Activated CD4-positive, alpha-beta T cell treated with anti-CD3 and anti-CD28 coated beads for 48 hours (primary cell): ENCODE results near the gene FAM72C.
"Not testable (repeated sequence)": the region's sequence is repeated elsewhere in the genome, so short reads cannot be mapped to it uniquely, and the experiment has no call there.

Experiments used
- DNase-seq: peaks from one replicate; pipeline ENCODE4 v3.0.0-alpha.2; 2020

Gene FAM72C

DNA sequence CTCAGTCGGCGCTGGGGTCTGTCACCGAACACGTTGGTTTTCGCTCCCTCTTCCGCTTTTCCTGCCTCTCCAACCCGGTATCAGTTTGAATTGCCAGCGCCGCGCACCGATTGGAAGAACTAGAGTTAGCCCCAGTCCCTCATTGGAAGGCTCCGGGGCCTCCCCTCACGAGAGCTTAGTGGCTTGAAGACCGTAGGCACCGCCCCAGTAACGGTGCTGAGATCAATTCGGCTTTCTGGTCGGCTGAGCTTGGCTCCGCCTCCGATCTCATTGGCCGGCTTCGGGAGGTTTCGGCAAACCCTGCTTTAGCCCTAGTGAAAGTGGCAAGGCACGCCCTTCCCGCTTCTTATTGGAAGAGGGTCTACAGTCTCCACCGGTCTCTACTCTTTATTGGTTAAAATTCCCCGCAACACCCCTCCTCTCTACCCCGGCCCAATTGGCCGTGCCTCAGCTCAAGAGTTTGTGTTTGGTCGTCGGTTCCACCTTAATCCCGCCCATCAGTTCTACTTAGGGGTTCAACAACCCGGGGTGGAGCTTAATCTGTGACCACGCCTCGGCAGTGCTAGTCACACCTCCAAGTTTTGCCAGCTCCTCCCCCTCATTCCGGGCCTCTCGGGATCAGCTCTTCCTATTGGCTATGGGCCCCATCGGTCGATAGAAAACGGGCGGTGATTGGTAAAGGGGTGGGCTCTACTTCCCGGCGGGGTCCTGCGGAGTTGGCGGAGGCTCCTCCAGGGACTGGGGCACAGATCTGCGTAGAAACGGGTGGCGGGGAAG, at the start of gene FAM72C:
Gene FAM72C (minus strand): TSS at position 63 of the 777 bp plus-strand sequence. CDS start 845 bp downstream, outside the sequence.
- not testable (repeated sequence) for DNase-seq

DNA sequence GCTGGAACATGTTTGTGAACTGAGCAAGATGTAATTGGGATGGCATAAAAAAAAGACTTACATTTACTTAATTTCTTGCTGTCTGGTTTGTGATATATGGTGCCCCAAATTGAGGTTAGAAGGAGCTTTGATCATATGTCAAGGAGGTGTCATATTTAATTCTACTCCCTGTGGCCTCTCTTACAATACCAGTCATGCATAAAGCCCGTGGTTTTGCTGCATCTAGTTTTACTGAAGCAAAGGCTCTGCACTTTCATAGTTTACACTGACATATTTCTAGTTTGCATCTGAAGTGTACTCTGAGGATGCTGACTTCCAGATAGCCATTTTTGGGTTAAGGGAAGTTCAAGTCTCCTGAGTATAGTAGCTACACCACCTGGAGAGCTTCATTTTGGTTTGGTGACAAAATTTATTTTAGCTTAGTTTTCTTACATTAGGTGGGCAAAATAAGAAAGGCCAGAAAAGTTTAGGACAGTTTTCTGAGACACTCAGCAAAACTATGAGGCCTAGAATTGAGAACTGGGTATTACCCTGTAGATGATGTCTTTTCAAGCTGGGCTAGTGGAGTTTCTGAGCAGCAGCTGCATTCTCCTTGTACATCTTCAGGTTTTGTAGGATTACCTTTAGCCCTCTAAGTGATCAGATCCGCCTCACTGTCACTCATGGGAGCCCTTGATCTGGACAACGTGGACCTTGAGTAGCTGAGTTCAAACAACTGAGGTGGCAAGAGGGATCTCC, 48.4 kb upstream of the FAM72C start:
- DNase-seq = not testable (repeated sequence)

DNA sequence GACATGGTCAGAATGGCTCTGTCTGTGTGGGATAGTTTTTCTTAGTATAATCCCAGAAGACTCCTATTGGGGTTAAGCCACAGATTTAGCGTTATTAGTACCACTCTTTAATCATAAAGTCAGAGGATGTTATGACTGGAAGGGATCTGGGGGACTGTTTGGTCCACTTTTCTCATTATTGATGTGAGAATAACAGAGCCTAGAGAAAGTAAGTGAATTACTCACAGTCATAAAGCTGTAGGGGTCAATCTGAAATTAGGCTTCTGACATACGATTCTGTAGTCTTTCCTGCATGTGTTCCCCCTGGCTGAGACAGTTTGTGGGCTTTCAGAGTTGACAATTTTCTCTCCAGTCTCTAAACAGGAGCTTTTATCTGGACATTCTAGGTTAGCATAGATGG, 47.3 kb upstream of the FAM72C start:
- not testable (repeated sequence) for DNase-seq

DNA sequence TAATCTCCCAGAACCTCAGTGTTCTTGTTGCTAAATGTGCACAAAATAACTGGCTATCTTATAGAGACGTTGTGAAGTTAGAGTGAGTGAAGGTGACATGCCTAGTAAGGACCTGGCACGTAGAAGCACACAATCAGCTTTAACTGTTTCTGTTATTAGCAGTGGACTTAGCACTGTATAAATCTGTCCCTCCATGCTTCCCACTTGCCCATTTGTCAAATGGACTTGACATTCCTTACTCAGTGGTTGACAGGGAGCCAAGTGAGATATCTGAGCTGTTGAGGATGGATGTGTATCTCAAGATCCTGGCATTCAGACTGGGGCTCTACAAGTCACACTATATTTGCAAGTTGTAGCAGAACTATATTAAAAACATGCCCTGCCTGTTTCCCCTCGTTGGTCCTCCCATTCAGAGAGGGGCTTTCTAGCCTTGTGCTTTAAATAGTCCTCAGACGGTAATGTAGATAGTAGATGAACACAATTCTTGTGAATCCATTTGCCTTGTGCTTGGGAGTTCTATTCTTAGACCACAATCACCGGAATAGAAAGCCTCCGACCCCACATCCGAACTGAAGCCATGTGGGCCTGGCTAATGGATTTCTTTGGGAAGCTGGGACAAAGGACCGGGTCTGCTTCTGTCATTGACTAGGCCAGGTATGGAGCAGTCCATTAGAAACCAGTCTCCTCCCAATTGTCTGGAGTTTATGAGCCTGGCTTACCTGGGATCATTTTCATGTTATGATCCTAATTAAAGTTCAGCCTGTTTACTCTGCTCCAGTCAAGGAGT, 43.6 kb upstream of the FAM72C start:
- DNase-seq = not testable (repeated sequence)

DNA sequence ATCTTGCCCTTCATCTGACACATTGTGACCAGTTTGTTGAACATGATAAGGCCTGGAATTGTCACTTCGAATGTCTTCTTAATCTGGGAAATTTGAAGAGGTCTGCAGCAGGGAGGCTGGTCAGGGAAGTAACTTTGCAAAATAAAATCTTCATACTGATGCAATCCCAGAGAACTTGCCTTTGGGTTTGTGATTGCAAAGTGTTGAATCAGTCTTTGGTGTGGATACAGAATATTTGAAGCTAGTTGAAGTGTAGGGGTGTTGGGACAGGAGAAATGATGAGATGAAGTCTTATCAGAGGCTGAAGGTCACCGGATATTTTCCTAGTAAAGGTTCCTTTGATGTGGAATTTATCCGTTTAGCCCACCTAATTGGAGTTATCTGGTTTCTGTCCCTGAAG, 42.7 kb upstream of the FAM72C start:
- not testable (repeated sequence) for DNase-seq

DNA sequence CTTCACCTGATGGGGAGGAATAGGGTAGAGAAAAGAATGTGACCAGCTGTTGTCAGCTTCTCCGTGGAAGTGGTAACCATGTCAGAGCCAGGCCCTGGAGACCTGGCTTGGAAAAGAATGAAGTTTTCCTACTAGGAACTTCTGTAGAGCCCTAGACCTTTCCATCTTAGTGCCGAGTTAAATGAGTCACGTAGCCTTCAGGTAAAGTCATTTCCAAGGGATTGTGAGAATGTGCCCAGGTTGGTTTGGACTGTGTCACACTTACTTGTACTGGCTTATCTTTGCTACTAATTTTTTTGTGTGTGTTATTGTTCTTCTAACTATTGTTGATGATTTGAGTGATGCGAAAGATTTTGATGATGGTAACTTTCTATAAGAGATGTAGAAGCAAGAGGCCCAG, 42.3 kb upstream of the FAM72C start:
- not testable (repeated sequence) for DNase-seq

DNA sequence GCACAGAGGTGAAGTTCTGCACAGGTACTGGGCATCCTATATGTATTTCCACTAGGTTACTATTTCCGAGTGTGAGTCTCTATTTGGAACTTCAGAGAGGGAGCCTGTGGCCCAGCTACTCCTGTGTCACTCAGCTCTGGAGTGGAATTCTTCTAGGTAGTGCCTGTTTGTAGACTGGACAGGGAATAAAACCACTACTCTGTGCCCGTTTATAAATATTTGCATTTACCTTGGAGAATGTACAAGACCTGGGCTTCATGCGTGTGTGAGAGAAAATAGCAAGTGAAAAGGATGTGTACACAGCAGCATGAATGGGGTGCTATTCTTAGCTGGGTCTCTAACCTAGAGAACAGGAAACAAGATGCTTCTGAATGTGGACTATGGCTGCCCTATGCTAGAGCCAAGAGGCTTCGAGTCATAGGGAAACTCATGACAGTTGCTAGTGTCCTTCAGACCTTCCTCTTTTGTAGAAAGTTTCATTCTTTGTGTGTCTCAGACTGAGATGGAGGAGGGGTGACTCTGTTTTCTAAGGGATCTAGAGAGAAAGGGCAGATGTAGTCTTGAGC, 40.5 kb upstream of the FAM72C start:
- not testable (repeated sequence) for DNase-seq

DNA sequence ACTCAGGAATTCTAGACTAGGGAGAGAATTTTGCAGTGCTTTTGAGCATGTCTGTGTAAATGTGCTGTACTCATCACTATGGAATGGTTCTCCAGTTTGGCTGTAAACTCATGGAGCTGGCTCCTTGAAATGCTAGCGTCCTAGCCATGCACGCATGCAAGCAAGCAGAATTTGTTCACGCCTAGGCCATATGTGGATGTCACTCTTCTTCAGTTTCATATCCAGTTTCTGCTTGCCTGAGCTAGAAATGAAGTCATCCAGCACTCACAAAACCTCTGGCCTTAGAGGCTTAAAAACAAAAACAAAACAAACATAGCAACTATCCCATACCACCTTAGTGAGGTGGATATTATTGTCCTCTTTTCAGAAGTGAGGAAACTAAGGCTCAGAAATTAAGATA, 37.6 kb upstream of the FAM72C start:
- DNase-seq = not testable (repeated sequence)

DNA sequence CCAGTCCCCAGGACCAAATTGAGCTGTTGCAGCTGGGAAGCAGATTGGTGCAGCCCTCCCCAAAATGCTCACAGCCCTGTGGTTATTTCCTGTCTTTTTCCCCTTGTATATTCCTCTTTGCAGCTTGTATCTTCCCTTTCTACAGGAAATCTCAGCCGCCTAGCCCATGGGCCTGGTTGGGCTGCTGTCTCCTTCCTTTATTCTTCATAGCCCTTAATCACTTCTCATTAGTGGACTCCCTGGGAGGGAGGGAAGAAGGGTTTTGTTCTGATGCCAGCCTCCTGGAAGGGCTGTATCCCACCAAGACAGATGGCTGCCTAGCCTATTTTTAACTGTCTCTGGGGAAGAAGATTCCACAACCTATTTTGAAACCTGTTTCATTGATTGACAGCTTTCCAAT, 32.5 kb upstream of the FAM72C start:
- not testable (repeated sequence) for DNase-seq

DNA sequence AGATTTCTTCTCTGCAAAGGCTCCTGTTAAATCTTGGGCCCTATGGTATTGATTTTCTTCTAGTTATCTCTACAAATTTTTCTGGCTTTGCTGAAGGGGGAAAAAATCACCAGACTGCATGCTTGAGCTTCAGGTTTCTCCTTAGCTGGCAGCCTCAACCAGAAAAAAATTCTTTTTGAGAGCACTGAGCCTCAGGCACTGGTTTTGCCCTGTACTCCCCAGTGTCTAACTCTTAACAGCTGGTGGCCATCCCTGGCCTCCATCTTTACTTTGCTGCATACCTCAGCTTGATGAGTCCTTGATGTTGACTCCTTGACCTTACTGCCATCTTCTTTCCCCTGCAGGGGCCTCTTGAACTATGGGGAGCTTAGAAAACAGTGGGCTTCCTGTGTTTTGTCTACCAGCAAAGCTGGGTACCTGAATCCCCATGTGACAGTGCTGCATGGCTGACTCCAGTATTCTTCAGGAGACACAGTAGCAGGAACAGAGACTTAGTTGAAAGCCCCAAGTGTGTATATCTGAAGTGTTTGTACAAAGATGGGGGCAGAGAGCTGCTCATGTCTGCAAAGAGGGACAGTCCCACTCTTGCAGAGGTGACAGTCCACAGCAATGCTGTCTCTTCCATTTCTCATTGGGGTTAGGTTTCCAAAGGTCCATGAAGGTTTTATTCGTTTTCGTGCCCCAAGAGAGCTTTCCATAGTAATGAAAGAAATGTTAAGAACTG, 31.7 kb upstream of the FAM72C start:
- DNase-seq = not testable (repeated sequence)

DNA sequence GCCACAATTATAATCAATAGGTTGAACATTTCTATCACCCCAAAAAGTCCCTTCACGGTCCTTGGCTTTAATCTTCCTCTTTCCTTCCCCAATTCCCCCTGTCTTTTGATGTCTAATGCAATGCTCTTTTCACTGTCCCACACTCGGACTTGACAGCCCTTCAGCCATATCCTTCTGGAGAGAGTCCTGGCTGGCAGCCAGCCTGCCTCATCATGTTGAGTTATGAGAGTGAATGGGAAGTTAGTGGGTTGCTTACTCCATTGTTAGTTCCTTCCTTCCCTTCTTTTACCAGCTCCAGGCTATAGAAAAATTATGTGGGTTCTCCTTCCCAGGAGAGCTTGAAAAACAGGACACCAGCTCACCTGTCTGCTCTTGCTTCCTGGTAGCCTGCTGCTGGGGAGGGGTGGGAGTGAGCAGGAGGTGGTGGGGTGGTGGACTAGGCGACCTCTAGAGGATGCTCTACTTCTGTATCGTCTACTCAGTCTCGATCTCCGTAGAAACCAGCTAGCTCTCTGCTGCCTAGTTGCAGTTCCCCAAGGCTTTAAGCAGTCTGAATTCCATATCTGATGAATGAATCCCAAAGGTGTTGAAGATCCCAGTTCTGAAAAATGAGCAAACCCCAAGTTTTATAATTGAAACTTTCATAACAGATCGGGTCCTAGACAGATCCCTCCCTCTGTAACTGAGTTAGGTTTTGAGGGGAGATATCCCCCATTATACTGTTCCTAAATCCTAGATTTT, 30.5 kb upstream of the FAM72C start:
- not testable (repeated sequence) for DNase-seq

DNA sequence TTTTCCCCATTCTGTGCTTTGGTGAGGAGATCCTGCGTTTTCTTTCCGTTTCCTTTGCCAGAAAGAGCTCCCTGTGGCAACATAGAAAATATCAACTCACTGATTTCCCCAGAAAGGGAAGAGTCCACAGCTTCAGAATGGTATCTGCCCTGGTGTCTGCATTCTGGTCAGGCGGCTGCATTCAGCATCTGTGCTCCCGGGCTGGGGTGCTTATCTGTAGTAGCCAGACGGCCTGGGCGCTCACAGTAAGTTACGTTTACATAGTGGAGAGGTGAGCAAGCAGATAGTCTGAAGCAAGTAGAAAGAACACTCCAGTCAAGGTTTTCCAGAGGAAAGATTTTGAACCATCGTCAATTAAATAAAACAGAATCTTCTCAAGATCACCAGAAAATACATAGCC, 29.3 kb upstream of the FAM72C start:
- not testable (repeated sequence) for DNase-seq

DNA sequence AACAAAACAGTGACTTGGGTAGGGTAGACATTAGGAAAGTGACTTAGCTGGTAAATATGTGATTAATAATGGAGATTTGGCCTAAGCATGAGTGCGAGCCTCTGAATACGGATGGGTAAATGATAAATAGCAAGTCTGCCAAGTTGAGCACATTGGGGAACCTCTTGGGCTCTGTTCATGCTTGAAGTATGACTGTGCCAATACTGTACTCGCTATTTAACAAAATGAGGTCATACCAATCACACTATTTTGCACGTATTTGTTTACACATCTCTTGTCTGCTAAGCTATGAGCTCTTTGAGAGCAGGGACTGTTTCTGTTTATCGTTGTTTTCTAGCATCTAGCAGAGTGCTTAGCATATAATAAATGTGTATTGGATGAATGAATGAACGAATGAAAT, 24.2 kb upstream of the FAM72C start:
- not testable (repeated sequence) for DNase-seq

DNA sequence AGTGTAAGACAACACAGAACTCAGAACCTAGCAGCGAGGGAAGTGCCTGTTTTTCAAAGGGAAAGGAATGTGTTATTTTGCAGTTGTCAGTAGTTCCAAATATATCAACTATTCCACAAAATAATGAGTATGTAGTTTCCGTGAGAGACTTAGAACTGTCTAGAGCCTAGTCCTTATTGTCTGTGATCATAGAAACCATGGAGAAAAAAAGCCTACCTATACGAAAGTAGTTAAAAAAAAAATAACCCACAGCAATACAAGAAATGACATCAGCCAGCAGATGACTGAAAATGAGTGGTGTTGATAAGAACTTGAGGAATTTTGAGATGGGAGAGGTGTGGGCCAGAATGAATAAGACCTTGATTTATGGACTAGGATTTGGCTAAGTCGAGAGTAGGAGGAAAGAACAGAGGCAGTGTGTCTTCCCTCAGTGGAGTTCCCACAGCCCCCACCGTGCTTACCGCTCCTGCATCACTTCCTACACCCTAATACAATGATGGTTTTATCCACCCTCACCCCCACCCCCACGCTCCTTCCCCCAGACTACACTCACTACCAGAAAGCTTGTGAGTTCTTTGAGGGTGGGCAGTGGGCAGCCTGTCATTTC, 21.6 kb upstream of the FAM72C start:
- DNase-seq = not testable (repeated sequence)

DNA sequence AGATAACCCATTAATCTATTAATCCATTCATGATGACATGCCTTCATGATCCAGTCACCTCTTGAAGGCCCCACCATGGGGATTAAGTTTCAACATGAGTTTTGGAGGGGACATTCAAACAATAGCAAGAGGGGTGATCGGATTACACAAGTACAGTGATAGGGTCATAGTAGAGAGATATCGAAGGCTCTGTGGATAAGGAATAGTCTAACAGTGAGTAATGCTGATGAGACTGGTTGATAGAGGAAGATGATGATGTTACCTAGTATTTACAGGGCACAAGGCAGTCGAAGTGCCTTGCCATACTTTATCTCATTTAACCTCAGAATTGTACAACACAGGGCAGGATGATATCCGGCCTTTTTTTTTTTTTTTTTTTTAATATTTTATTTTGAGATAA, 18.9 kb upstream of the FAM72C start:
- DNase-seq = not testable (repeated sequence)

DNA sequence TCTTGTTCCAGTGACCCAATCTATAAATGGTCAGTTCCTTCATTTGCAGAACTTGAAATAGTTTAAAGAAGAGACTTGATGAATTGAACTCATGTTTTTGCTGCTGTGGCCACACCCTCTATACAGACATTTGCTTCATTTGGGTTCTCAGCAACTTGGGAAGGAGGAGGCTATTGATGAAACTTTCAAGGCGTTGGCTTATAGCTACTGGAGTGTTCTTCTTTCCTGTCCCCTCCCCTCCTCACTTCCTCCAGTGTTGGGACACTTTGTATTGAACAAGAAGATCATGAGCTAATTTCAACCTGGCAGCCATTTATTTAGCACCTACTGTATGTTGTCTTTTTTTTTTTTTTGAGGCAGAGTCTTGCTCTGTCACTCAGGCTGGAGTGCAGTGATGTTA, 17.9 kb upstream of the FAM72C start:
- DNase-seq = not testable (repeated sequence)

DNA sequence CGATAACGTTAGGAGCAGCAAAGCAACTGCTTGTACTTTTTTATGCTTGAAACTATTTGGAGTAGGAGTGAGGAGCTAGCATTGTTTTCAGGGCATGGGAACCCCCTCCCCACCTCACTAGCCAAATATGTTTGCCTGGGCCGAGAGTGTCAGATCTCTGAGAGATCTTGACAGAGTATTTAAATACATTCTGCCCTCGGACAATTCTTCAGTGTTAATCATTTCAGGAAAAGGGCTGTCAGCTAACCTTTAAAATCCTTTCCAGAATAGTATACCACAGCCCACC, 17.6 kb upstream of the FAM72C start:
- not testable (repeated sequence) for DNase-seq

DNA sequence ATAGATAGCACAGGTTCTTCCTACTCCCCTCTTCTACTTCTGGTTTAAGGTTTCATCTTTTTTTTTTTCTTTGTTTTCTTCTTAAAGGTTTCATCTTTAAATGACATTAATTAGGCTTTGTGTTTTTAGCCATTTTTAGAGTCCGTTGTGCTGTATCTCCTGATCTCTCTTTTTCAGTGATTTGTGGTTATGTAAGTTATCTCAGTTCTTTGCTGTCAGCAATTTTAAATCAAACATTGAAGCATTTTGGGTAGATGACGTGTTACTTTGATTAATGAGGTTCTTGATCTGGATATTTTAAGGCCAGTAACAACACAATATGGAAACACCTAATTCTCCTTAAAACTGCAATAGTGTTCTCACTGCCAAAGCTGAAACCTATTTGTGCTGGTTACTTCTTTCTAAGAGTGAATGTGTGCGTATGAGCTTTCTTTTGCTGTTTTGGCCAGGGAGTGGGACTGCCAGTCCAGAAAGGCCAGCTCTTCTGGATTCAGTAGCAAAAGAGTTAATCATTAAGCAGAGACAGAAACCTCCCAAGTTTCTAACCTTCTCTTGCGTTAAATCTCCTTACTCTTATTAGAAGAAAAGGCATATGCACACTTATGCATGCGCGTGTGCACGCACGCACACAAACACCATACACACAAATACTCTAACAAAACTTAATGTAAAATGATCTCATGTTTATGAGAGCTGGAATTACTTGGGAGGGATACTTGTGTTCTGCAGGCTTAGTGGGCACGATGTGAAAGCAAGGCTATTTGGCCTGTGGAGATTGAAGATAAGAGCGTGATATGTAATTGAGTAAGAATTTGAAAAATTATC, 17.0 kb upstream of the FAM72C start:
- DNase-seq = not testable (repeated sequence)

DNA sequence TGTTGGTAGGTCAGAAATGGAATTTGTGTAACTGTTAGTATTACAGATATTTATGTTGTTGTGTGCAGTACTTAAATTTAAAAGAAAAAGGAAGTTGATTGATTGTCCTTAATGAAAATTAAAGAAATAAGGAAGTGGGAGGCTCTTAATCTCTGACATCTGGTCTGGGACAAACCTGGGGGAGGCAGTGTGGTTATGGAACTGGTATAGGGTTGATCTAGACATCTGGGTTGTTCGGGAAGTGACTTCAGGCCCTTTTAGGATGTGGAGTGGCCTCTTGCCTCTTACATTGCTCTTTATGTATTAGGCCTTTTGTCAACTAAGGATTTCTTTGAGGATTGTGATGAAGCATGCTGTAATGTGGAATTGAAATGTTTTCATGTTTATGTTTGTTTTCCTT, 16.1 kb upstream of the FAM72C start:
- not testable (repeated sequence) for DNase-seq
